Measurements from ENCODE around the gene IPPK.

Gene IPPK

GRCh38 chr9:92614763-92615461 is 55.0 kb downstream of the IPPK start:
- H3K4me3 ChIP-seq (ENCODE audit: low read length): no peak overlapping the region
- TF ChIP-seq ZNF274 (IDR thresholded peaks at IDR 0.05; ENCODE audit: low read depth, low read length): no peak

GRCh38 chr9:92614123-92614510 is 55.8 kb downstream of the IPPK start:
- no peak overlapping the region for H3K4me3 ChIP-seq (ENCODE audit: low read length)
- no peak for TF ChIP-seq ZNF274 (IDR thresholded peaks at IDR 0.05; ENCODE audit: low read depth, low read length)

GRCh38 chr9:92613268-92614122 is 56.4 kb downstream of the IPPK start:
- no peak for TF ChIP-seq ZNF274 (IDR thresholded peaks at IDR 0.05; ENCODE audit: low read depth, low read length)
- H3K4me3 ChIP-seq (ENCODE audit: low read length): no peak overlapping the region

- H3K4me3 ChIP-seq (ENCODE audit: low read length): no peak overlapping the region
- TF ChIP-seq ZNF274 (IDR thresholded peaks at IDR 0.05; ENCODE audit: low read depth, low read length): no peak
Measured at GRCh38 chr9:92612816-92613215, 57.1 kb downstream of the IPPK start.

GRCh38 chr9:92612292-92612691 is 57.6 kb downstream of the IPPK start:
- TF ChIP-seq ZNF274 (IDR thresholded peaks at IDR 0.05; ENCODE audit: low read depth, low read length): no peak
- H3K4me3 ChIP-seq (ENCODE audit: low read length): no peak overlapping the region

GRCh38 chr9:92611621-92612285 is 58.2 kb downstream of the IPPK start:
- TF ChIP-seq ZNF274 (IDR thresholded peaks at IDR 0.05; ENCODE audit: low read depth, low read length): no peak
- H3K4me3 ChIP-seq (ENCODE audit: low read length): no peak overlapping the region

- no peak for TF ChIP-seq ZNF274 (IDR thresholded peaks at IDR 0.05; ENCODE audit: low read depth, low read length)
- H3K4me3 ChIP-seq (ENCODE audit: low read length): no peak overlapping the region
Measured at GRCh38 chr9:92610470-92611420, 59.2 kb downstream of the IPPK start.

GRCh38 chr9:92608909-92609445 is 61.0 kb downstream of the IPPK start:
- no peak for TF ChIP-seq ZNF274 (IDR thresholded peaks at IDR 0.05; ENCODE audit: low read depth, low read length)
- H3K4me3 ChIP-seq (ENCODE audit: low read length): no peak overlapping the region

- TF ChIP-seq ZNF274 (IDR thresholded peaks at IDR 0.05; ENCODE audit: low read depth, low read length): no peak
Measured at GRCh38 chr9:92608241-92608908, 61.6 kb downstream of the IPPK start.

GRCh38 chr9:92607773-92608172 is 62.2 kb downstream of the IPPK start:
- TF ChIP-seq ZNF274 (IDR thresholded peaks at IDR 0.05; ENCODE audit: low read depth, low read length): no peak
- no peak overlapping the region for H3K4me3 ChIP-seq (ENCODE audit: low read length)

More at GRCh38 chr9:92608241-92608908, 61.6 kb downstream of the IPPK start:
- no peak overlapping the region for H3K4me3 ChIP-seq (ENCODE audit: low read length)

- H3K4me3 ChIP-seq (ENCODE audit: low read length): no peak overlapping the region
- no peak for TF ChIP-seq ZNF274 (IDR thresholded peaks at IDR 0.05; ENCODE audit: low read depth, low read length)
Measured at GRCh38 chr9:92607088-92607487, 62.8 kb downstream of the IPPK start.

GRCh38 chr9:92605224-92605623 is 64.7 kb downstream of the IPPK start:
- H3K4me3 ChIP-seq (ENCODE audit: low read length): no peak overlapping the region
- no peak for TF ChIP-seq ZNF274 (IDR thresholded peaks at IDR 0.05; ENCODE audit: low read depth, low read length)

GRCh38 chr9:92603990-92604389 is 65.9 kb downstream of the IPPK start:
- TF ChIP-seq ZNF274 (IDR thresholded peaks at IDR 0.05; ENCODE audit: low read depth, low read length): no peak

More at GRCh38 chr9:92603990-92604389, 65.9 kb downstream of the IPPK start:
- H3K4me3 ChIP-seq (ENCODE audit: low read length): no peak overlapping the region

Data from GM08714 (cell line).